GM19328 (cell line): ENCODE data around the gene EFCAB14.
"Not testable (repeated sequence)": the region's sequence is repeated elsewhere in the genome, so short reads cannot be mapped to it uniquely, and the experiment has no call there.

Experiments used
- ATAC-seq: cut with Tn5 transposase; IDR thresholded peaks from one replicate; pipeline ENCODE4 v1.9.1; 2021; ENCODE audit warnings: mild to moderate bottlenecking, moderate library complexity; ENCODE audit not compliant: unreplicated experiment

EFCAB14 gene

GRCh38 chr1:46718727-46719622 lies at the start of gene EFCAB14:
Gene EFCAB14 (minus strand): TSS chr1:46719114. CDS start chr1:46718087, 1,027 bp downstream.
- ATAC-seq: peak; percentile 98

- no peak for ATAC-seq
Observed at GRCh38 chr1:46768445-46768844, 49.5 kb upstream of the EFCAB14 start.

GRCh38 chr1:46767649-46768282 lies 48.9 kb upstream of the EFCAB14 start:
- ATAC-seq: no peak

GRCh38 chr1:46764402-46764801 lies 45.5 kb upstream of the EFCAB14 start:
- ATAC-seq: no peak

- ATAC-seq: no peak
Observed at GRCh38 chr1:46761740-46762139, 42.8 kb upstream of the EFCAB14 start.

- no peak for ATAC-seq
Observed at GRCh38 chr1:46760558-46761166, 41.7 kb upstream of the EFCAB14 start.

- ATAC-seq: no peak
Observed at GRCh38 chr1:46757956-46758528, 39.1 kb upstream of the EFCAB14 start.

GRCh38 chr1:46757247-46757955 lies 38.5 kb upstream of the EFCAB14 start:
- no peak for ATAC-seq

- ATAC-seq: no peak
Observed at GRCh38 chr1:46755121-46755520, 36.2 kb upstream of the EFCAB14 start.

- ATAC-seq: not testable (repeated sequence)
Observed at GRCh38 chr1:46754707-46755106, 35.8 kb upstream of the EFCAB14 start.

- no peak for ATAC-seq
Observed at GRCh38 chr1:46753985-46754384, 35.1 kb upstream of the EFCAB14 start.

- no peak for ATAC-seq
Observed at GRCh38 chr1:46749921-46750404, 31.0 kb upstream of the EFCAB14 start.

GRCh38 chr1:46749404-46749803 lies 30.5 kb upstream of the EFCAB14 start:
- no peak for ATAC-seq

GRCh38 chr1:46747683-46748288 lies 28.9 kb upstream of the EFCAB14 start:
- ATAC-seq: no peak

- ATAC-seq: no peak
Observed at GRCh38 chr1:46742069-46742468, 23.2 kb upstream of the EFCAB14 start.

- no peak for ATAC-seq
Observed at GRCh38 chr1:46735708-46736324, 16.9 kb upstream of the EFCAB14 start.

GRCh38 chr1:46728327-46728873 lies 9.5 kb upstream of the EFCAB14 start:
- not testable (repeated sequence) for ATAC-seq

GRCh38 chr1:46725736-46726108 lies 6.8 kb upstream of the EFCAB14 start:
- ATAC-seq: no peak

GRCh38 chr1:46724991-46725735 lies 6.2 kb upstream of the EFCAB14 start:
- peak; percentile 80 for ATAC-seq
